ENCODE data around the gene UPP2. TPM values are rescaled to one million over a fixed set of nuclear protein-coding genes. Genes with fewer than 3 reads are reported as not detected.

Gene UPP2
- total and polyA plus RNA-seq, 2 donors (not counting 1 experiment from before 2014, with no cell fraction given): not detected

DNA sequence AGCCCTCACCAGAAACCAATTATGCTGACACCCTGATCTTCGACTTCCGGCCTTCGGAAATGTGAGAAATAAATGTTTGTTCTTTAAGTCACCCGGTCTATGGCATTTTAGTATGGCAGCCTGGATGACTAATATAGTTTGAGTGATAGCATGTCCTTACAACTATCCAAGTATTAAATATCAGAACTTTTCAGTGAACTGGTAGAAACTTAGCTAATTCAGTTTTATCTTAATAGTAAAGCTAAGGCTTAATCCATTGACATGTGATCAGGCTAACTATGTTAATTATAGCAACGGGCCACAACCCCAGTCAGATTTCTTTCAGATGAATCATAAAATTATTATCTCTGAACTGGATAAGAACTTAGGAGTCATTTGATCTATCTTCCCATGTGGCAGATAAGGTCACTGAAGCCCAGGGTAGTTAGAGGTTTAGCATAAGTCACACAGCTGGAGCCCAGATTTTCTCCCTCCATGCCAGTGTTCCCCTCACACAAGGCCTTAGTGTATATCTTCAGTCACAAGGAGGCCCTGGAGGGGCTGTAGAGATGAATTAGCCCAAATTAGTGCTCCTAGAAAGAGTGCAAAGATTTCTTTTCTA is 40.7 kb upstream of the UPP2 start:
- intact Hi-C loops (cut with micrococcal nuclease): no loop called here
- H3K9ac ChIP-seq (ENCODE audit: low read length): no peak overlapping the region
- H3K9me3 ChIP-seq (ENCODE audit: control extremely low read depth in 1 of 3, control insufficient read depth in 2 of 3, insufficient read depth in 1 of 3, low read length in 2 of 3): no peaks in the 10 kb centered on the region
- H3K4me2 ChIP-seq (replicated peaks; ENCODE audit: low read depth, low read length, poor library complexity, severe bottlenecking): no peak overlapping the region
- Mint-ChIP-seq H3K9me3 (ENCODE audit: insufficient read depth) (peaks cover 2% of the 10 kb centered on the region), H3K27ac (no peak overlapping the region), H3K4me1 (no peaks in the 10 kb centered on the region), H3K4me3 (no peak overlapping the region), H3K27me3 (no peaks in the 10 kb centered on the region)
- H3K4me3 ChIP-seq (ENCODE audit: control extremely low read depth in 1 of 5, extremely low read depth in 1 of 5, insufficient read depth in 1 of 5, low read depth in 2 of 5, low read length in 4 of 5): no peak overlapping the region
- ChIA-PET POLR2A (no interaction called here), CTCF (no interaction called here)
- no peak for DNase-seq
- no peaks in the 10 kb centered on the region for H3K79me2 ChIP-seq (ENCODE audit: control insufficient read depth, insufficient read depth, low read length)
- no peaks in the 10 kb centered on the region for H3K36me3 ChIP-seq (replicated peaks in 1 of 2; ENCODE audit: control extremely low read depth in 1 of 2, control insufficient read depth in 1 of 2, extremely low read depth in 1 of 2, insufficient read depth in 2 of 2, low read length in 1 of 2)
- no peaks in the 10 kb centered on the region for H3K4me1 ChIP-seq (ENCODE audit: control insufficient read depth in 2 of 2, insufficient read depth in 2 of 2, low read length in 2 of 2)
- no peak overlapping the region for H2AFZ ChIP-seq (ENCODE audit: insufficient read depth, low read depth, low read length, poor library complexity, severe bottlenecking)
- no peak overlapping the region for H3K27ac ChIP-seq (ENCODE audit: low read length in 2 of 2)
- ATAC-seq (ENCODE audit: low read depth): no peak
- no CpG with 5 or more reads among the region's 5 CpGs for WGBS (ENCODE audit: insufficient coverage)
- H4K20me1 ChIP-seq (ENCODE audit: control insufficient read depth, insufficient read depth, low read length, poor library complexity, severe bottlenecking): no peaks in the 10 kb centered on the region
- no peak for TF ChIP-seq EZH2 (IDR thresholded peaks at IDR 0.05; ENCODE audit: borderline replicate concordance, insufficient read depth, low read depth, low read length, poor library complexity, severe bottlenecking)
- H3K27me3 ChIP-seq (replicated peaks in 1 of 4; ENCODE audit: control extremely low read depth in 1 of 4, control insufficient read depth in 3 of 4, insufficient read depth in 4 of 4, low read length in 3 of 4): no peaks in the 10 kb centered on the region

DNA sequence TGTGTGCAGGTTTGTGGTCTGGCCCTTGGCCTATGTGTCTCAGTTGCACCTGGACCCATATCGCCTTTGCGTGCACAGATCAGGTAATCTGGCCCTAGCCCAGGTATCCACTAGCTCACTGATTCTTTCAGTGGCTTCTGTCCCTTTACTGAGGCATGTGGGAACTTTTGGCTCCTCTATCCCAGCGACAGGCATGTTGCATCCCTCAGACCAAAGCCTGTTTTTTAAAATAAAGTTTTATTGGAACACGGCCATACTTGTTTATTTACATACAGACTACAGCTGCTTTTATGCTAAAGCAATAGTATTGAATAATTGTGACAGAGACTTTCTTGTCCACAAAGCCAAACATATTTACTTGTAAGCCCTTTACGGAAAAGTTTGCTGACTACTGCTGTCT is 39.9 kb upstream of the UPP2 start:
- H3K4me3 ChIP-seq (ENCODE audit: control extremely low read depth in 1 of 5, extremely low read depth in 1 of 5, insufficient read depth in 1 of 5, low read depth in 2 of 5, low read length in 4 of 5): no peak overlapping the region
- CTCF ChIA-PET: interaction anchor here (1.0 kb wide), 1 partner anchor 38 kb away, joined by 3 read pairs; no protein-coding TSS in a partner anchor
- no peak overlapping the region for H3K27ac Mint-ChIP-seq

More for the DNA sequence above, 39.9 kb upstream of the UPP2 start:
- Histone ChIP-seq H3K27me3 (replicated peaks in 1 of 4; ENCODE audit: control extremely low read depth in 1 of 4, control insufficient read depth in 3 of 4, insufficient read depth in 4 of 4, low read length in 3 of 4) (no peaks in the 10 kb centered on the region), H3K79me2 (ENCODE audit: control insufficient read depth, insufficient read depth, low read length) (no peaks in the 10 kb centered on the region), H3K27ac (ENCODE audit: low read length in 2 of 2) (no peak overlapping the region), H3K4me2 (replicated peaks; ENCODE audit: low read depth, low read length, poor library complexity, severe bottlenecking) (no peak overlapping the region), H3K9ac (ENCODE audit: low read length) (no peak overlapping the region), H3K4me1 (ENCODE audit: control insufficient read depth in 2 of 2, insufficient read depth in 2 of 2, low read length in 2 of 2) (no peaks in the 10 kb centered on the region), H2AFZ (ENCODE audit: insufficient read depth, low read depth, low read length, poor library complexity, severe bottlenecking) (no peak overlapping the region), H3K36me3 (replicated peaks in 1 of 2; ENCODE audit: control extremely low read depth in 1 of 2, control insufficient read depth in 1 of 2, extremely low read depth in 1 of 2, insufficient read depth in 2 of 2, low read length in 1 of 2) (no peaks in the 10 kb centered on the region), H3K9me3 (ENCODE audit: control extremely low read depth in 1 of 3, control insufficient read depth in 2 of 3, insufficient read depth in 1 of 3, low read length in 2 of 3) (no peaks in the 10 kb centered on the region), H4K20me1 (ENCODE audit: control insufficient read depth, insufficient read depth, low read length, poor library complexity, severe bottlenecking) (no peaks in the 10 kb centered on the region)
- intact Hi-C loops (cut with micrococcal nuclease): no loop called here
- Mint-ChIP-seq H3K4me3 (no peak overlapping the region), H3K27me3 (no peaks in the 10 kb centered on the region), H3K9me3 (ENCODE audit: insufficient read depth) (peaks cover 2% of the 10 kb centered on the region), H3K4me1 (no peaks in the 10 kb centered on the region)
- POLR2A ChIA-PET: no interaction called here
- TF ChIP-seq, protein P1, sequence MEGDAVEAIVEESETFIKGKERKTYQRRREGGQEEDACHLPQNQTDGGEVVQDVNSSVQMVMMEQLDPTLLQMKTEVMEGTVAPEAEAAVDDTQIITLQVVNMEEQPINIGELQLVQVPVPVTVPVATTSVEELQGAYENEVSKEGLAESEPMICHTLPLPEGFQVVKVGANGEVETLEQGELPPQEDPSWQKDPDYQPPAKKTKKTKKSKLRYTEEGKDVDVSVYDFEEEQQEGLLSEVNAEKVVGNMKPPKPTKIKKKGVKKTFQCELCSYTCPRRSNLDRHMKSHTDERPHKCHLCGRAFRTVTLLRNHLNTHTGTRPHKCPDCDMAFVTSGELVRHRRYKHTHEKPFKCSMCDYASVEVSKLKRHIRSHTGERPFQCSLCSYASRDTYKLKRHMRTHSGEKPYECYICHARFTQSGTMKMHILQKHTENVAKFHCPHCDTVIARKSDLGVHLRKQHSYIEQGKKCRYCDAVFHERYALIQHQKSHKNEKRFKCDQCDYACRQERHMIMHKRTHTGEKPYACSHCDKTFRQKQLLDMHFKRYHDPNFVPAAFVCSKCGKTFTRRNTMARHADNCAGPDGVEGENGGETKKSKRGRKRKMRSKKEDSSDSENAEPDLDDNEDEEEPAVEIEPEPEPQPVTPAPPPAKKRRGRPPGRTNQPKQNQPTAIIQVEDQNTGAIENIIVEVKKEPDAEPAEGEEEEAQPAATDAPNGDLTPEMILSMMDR (IDR thresholded peaks at IDR 0.05): no peak
- TF ChIP-seq EZH2 (IDR thresholded peaks at IDR 0.05; ENCODE audit: borderline replicate concordance, insufficient read depth, low read depth, low read length, poor library complexity, severe bottlenecking): no peak
- 100% methylated on average over 2 of the region's 5 CpGs for WGBS (ENCODE audit: insufficient coverage)
- DNase-seq (no peak), ATAC-seq (ENCODE audit: low read depth) (no peak)
